Inflammatory macrophage (primary cell): ENCODE results near the gene CNN3.

Experiments
- DNase-seq, 2 donors: peaks; one replicate each; pipeline ENCODE4 v3.0.0-alpha.2; 2020 to 2022

CNN3 gene

DNA sequence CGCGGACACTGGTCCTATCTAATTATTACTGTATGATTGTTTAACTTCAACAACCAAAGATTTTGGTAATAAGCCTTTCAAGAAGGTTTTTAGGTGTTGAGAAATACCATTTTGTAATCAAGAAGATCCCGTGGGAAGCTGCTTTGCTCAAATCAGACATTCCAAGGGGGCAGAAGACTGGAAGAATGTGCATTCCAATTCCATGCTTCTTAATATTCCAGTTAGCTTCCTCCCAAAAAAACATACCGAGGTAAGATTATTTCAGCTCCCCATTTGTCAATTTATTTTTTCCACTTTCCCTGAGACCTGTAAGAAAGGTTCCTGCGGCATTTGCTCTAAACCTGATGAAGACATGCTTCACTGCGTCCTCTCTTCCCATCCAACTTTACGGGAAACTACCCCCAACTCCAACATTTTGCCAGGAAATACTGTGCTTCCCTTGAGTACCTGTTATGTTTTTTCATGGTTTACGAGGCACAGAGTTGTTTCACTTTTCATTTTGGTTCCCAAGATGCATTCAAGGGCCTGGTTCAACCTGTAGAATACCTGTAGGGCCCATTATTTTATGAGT, 4.1 kb downstream of the CNN3 start:
- no peak for DNase-seq

- no peak for DNase-seq
Observed at GRCh38 chr1:94921977-94922376, 4.9 kb downstream of the CNN3 start.

DNA sequence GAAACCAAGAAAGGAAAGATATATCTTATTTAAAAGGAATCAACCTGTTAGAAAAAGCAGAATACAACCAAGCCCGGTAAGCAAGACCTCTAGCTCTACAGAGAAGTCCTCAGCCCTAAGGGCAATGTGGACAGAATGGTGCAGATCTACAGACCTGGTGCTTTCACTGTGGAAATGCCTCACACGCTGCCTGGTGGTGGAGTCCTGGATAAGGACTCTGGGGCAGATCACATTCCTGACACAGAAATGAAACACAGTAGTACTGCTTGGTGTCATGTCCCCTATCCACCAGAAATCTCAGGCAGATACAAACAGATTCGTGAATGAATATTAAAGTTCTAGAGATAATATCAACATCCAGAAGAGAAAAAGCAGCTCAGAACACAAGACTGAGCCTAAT, 6.8 kb downstream of the CNN3 start:
- no peak for DNase-seq

- no peak for DNase-seq
Observed at GRCh38 chr1:94919241-94920030, 7.5 kb downstream of the CNN3 start.

GRCh38 chr1:94917251-94917650, 9.7 kb downstream of the CNN3 start:
- DNase-seq: no peak

GRCh38 chr1:94912263-94913184, 14.4 kb downstream of the CNN3 start:
- DNase-seq: no peak

DNA sequence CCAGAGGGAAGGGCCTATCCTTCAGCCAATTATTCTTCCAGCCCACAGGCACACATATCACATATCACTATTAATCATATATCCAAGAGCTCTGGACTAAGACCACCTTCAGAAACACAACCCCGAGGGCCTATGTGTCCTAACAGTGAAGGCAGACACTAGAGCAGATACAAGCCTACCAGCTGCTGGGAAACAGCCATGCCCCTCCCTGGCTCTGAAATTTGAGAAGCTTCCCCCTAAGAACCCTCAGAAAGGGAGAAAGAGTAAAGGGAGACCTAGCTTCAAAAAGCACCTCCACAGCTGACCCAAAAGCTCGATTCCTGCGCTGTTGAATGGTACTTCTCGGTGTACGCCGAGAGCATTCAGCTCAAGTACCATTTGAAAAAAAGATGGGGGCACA, 17.4 kb downstream of the CNN3 start:
- no peak for DNase-seq

- no peak for DNase-seq
Observed at GRCh38 chr1:94908965-94909364, 17.9 kb downstream of the CNN3 start.

- no peak for DNase-seq
Observed at GRCh38 chr1:94908190-94908589, 18.7 kb downstream of the CNN3 start.

DNA sequence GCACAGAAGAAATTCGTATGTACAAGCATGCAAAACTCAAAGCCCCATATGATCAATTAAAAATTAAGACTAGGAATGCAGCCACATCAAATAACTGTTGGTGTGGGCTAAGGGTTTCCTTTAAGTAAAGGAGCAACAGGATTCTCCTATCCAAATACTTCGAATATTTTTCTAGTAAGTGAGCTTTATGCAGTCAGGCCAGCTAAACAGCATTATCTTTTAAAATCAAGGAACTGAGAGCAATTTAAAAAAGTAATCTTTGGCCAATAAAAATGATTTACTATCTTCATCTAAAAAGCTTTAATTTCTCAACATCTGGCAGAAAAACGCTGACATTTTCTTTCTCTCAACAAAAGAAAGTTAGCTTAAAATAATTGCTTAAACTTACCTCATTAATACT, 19.8 kb downstream of the CNN3 start:
- no peak for DNase-seq

DNA sequence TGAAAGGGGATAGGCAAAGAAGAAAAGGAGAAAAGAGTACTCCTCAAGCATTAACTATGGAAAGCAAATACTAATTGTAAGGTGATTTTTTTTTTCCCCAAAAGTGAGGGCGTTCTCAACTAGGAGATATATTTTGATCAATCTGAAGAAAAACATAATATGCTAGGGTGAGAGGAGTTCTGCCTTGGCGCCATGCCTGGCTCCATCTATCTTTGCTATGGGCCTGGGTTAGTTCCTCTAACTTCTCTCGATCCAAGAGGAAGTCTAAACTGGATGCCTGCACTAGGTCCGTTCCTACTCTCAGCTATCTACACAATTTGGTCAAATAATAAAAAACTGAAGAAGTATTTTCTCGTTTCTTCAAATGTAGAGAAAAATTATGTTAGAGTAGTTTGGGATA, 20.5 kb downstream of the CNN3 start:
- no peak for DNase-seq

DNA sequence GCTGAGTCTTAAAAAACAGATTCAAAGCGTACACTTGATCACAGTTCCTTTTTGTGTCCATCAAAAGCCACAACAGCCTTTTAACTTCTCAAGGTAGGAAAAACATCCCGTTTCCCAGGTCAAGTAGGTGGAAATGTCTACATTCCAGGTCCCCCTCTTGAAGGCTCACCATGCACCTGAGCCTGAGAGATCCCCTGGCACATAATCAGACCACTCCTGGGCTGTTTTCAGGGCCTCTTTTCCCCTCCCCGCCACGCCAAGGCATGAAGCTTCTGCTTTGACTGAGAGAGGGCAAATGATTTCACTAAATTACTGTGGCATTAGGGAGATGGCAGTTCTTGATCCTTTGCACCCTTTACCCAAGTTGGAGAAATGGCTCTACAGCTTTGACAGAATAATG, 21.7 kb downstream of the CNN3 start:
- no peak for DNase-seq

DNA sequence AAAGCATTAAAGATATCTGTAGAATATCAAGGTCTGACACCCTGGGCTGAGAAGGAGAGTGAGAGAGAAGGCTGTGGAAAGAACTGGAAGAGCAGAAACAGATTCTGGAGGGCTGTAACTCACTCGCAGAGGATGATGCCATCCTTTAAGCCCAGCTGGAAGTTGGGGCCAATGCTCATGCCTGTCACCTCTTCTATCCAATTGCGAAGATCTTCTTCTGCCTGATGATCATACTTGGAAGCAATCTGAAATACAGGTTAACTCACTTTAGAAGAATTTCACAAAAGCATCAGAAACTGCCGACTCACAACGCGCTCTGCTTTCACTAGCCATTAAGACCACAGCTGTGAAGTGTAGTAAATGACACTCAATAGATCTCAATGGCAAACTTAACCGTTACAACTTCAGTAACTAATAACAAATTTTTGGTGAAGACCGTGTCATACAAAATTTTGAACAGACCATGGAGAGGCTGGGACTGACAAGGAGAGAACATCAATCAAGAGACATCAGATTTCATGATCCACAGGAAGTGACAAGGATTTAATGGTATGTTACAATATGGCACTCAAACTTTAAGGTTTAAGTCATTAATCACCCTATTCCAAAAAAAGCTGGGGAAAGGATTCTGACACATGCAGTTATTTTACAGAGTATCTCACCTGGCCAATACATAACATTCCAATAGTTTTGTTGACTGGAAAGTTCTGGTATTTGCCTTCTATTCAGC, 23.5 kb downstream of the CNN3 start:
- DNase-seq: no peak

GRCh38 chr1:94901841-94902240, 25.1 kb downstream of the CNN3 start:
- DNase-seq: no peak

GRCh38 chr1:94899756-94900155, 27.2 kb downstream of the CNN3 start:
- DNase-seq: no peak

- DNase-seq: no peak
Observed at GRCh38 chr1:94898491-94899385, 28.2 kb downstream of the CNN3 start.

DNA sequence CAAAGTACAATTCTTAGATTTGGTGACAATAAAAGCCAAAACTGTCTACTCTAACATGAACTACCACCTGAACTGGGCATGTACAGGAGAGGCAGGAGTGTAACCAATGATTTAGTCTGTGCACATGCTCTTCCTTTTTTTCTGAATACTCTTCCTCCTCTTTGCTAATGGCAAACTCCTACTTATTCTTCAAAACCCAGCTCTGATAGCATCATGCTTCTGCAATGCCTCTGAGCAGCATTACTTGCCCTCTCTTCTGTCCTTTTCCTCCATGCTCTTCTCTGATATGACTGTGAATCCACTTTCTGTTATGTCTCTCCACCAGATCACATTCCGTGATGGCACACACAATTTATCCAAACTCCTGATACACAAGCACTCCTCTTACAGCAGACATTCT, 31.4 kb downstream of the CNN3 start:
- DNase-seq: no peak

- DNase-seq: no peak
Observed at GRCh38 chr1:94894630-94895029, 32.3 kb downstream of the CNN3 start.

- no peak for DNase-seq
Observed at GRCh38 chr1:94892604-94893254, 34.2 kb downstream of the CNN3 start.

- DNase-seq: no peak
Observed at GRCh38 chr1:94888201-94888600, 38.7 kb downstream of the CNN3 start.

DNA sequence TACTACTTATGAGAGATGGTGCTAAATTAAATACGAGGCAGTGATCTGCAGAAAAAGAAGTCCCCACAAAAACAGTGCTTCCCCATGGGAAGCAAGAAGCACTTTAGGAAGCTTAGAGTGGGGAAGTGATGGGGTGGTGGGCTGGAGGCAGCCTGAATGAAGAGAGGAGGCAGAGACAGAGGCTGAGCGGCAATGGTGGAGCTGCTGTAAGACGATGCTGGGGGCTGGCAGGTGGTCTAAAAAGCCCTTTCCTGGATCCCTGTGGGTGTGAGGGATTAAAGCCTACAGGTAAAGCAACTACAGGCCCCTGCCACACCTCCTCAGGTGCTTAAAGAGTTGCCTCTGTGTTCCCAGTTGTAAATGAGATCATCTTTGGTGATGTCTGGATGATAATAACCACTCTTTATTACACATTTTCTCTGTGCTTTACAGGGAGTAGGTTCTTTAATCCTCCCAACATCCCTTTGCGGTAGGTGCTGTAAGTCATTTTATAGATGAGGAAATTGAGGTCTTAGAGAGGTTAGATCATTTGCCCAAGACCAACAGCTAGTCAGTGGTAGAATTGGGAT, 39.2 kb downstream of the CNN3 start:
- no peak for DNase-seq
